HepG2 (cell line): Measurements from ENCODE around the gene ZNF226. TPM values are rescaled to one million over a fixed set of nuclear protein-coding genes. Genes with fewer than 3 reads are reported as not detected.

Source experiments
- GPN1 ChIP-seq: sonication (generic); formaldehyde crosslinking; IDR thresholded peaks from 2 replicates; pipeline ENCODE4 v1.5.1; 2020; ENCODE audit warnings: missing genetic modification reagents, borderline replicate concordance
- KIAA2018 ChIP-seq: sonication (generic); formaldehyde crosslinking; IDR thresholded peaks from 2 replicates; pipeline ENCODE4 v1.5.0; 2020; ENCODE audit warnings: mild to moderate bottlenecking, missing genetic modification reagents, borderline replicate concordance
- MXD1 ChIP-seq: sonication (generic); formaldehyde crosslinking; IDR thresholded peaks from 2 replicates; pipeline ENCODE4 v1.4.0; 2020; ENCODE audit warnings: mild to moderate bottlenecking, missing genetic modification reagents
- PBX3 ChIP-seq: sonication (generic); formaldehyde crosslinking; IDR thresholded peaks from 2 replicates; pipeline ENCODE4 v1.8.1; 2023; ENCODE audit warnings: missing genetic modification reagents, inconsistent platforms, borderline replicate concordance
- PCBP1 ChIP-seq: fragments of 200-400 bp; formaldehyde crosslinking; IDR thresholded peaks from 2 replicates; pipeline ENCODE4 v1.6.1; 2017; ENCODE audit warnings: mild to moderate bottlenecking, low read depth, low read length, borderline replicate concordance
- RNF2 ChIP-seq: fragments of 450-650 bp; conservative IDR thresholded peaks from 2 replicates; pipeline ENCODE4 v1.6.1; 2016; ENCODE audit warnings: low read depth
- ZFP36L2 ChIP-seq: sonication (generic); formaldehyde crosslinking; IDR thresholded peaks from 2 replicates; pipeline ENCODE4 v1.4.0; 2020; ENCODE audit warnings: missing genetic modification reagents
- ZHX2 ChIP-seq, 2 experiments: sonication (generic) in 1 of 2; formaldehyde crosslinking in 1 of 2; IDR thresholded peaks; 2 replicates each; pipeline versions ENCODE4 v1.6.1 to v1.9.0; 2014 to 2022; ENCODE audit warnings: antibody characterized with exemption in 1 of 2, borderline replicate concordance in 1 of 2, inconsistent platforms in 1 of 2, low read depth in 1 of 2, missing genetic modification reagents in 1 of 2
- ZIK1 ChIP-seq: sonication (generic); formaldehyde crosslinking; IDR thresholded peaks from 2 replicates; pipeline ENCODE4 v1.5.0; 2020; ENCODE audit warnings: mild to moderate bottlenecking, low read depth, missing genetic modification reagents, borderline replicate concordance
- polyA plus RNA-seq, 8 experiments: library from polyadenylated mRNA; depleted of rRNA in 3 of 8; stranded (reverse) in 7 of 8; unstranded in 1 of 8; fragments of >200 nt; fragmentation: Illumina TruSeq in 4 of 8; extraction: Trizol in 4 of 8; gene quantifications; 2 replicates each; pipeline versions ENCODE4 v1.2.1 to v1.2.3, GENCODE V29; 2011 to 2016; ENCODE audit warnings: low read depth in 4 of 8, missing spikeins in 1 of 8, mixed read lengths in 1 of 8; ENCODE audit not compliant: insufficient read depth in 1 of 8
- total RNA-seq, 5 experiments: library from RNA; depleted of rRNA; stranded (reverse); fragments of >200 nt; fragmentation: Illumina TruSeq; extraction: Trizol; gene quantifications; 2 replicates each; pipeline ENCODE4 v1.2.3, GENCODE V29; 2016; ENCODE audit warnings: low read depth in 1 of 5

The ZNF226 gene
- total and polyA plus RNA-seq, 2 of the 13 experiments (the other 11 are each of a cell fraction or from before 2014, with no cell fraction given): 8.3 to 16.0 TPM

- TF ChIP-seq KIAA2018 (CRISPR knock-in tag) (no peak), RNF2 (no peak), ZIK1 (no peak), PBX3 (CRISPR knock-in tag) (no peak), GPN1 (CRISPR knock-in tag) (no peak), MXD1 (CRISPR knock-in tag) (no peak), PCBP1 (no peak), ZHX2 (IDR thresholded peaks at IDR 0.05; ENCODE audit: low read depth) (0 out of 2 replicates have a peak, but pooled peaks have one; percentile 30), ZHX2 (CRISPR knock-in tag; IDR thresholded peaks at IDR 0.05; ENCODE audit: borderline replicate concordance) (no peak), ZFP36L2 (no peak)
These were observed 42.4 kb downstream of the ZNF226 start (continued) for GRCh38 chr19:44207126-44207803.
